NCI-H748 treated with DMSO at 0.1 percent for 48 hours (cell line): ENCODE results near the gene PTPRG.

Source experiments
- DNase-seq: peaks from one replicate; lab custom pipeline; 2025; lab: John Stamatoyannopoulos, UW

Gene PTPRG

DNA sequence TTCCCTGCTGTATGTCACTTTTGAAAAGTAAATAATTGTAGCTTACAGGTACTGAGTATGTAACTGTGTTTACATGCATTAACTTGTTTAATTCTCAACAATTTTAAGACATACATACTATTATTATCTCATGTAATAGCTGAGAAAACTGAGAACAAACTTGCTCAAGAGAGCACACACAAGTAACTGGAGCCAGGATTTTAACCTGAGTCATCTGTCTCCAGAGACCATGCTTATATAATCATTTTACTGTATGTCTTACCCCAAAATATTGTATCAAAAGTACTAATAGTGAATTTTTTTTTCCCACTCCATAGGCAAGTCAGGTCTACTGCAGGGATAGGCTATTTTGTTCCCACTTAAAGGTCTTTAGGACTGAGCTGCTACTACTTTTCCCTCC, 716.6 kb downstream of the PTPRG start:
- DNase-seq = no peak

DNA sequence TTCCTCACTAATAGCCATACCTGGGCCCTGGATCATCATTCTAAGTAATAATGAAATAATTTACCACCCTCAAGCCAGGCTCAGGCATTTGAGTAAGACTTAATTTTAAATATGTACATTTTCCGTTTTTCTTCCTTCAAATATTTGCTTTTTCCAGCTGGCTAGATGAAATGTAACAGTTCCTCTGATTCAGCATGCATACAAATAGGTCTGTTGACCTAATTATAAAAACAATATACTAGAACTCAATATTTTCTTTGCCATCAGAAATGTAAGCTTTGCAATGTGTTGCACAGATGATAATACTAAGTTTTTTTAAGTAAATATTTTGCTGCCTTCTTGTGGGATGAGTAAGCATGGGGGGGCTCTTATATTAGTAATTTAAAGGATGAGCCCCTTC, 720.4 kb downstream of the PTPRG start:
- no peak for DNase-seq

DNA sequence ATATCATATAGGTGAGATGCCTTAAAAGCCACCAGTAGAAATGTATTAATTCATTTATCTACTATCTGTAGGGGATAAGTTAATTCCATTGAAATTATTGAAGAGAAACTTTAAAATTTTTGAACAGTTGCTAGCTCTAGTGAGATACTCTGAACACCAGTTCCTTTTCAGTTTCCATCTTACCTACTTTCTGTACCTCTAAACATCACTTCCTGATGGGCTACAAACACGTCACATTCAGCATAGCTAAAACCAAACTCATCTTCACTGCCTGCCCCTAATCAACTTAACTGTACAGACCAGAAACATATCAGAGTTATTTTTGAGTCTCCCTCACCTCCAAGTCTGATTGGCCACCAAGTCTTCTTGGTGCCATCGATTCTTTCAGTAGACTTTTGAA, 723.1 kb downstream of the PTPRG start:
- DNase-seq = no peak

DNA sequence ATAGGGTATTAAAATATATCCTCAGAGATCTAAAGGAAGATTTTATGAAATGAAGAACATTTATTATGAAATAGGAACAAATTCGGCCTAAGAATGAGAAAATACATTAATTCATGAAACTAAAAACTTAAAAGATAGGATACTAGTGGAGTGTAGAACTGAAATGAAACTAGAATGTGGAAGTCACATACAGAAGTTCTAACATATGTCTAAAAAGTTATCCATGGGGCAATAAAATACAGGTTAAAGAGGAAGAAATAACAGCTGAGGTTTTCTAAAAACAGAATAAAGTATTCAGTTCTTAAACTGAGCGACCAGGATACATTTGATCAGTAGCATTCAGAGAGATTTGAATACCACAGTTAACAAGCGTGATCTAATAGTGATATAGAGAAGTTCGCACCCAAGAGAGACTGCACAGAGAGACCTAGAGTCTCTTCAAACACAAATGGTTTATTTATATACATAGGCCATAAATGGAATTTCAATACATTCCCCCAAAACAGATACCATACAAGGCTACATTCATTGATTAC, 726.1 kb downstream of the PTPRG start:
- no peak for DNase-seq

DNA sequence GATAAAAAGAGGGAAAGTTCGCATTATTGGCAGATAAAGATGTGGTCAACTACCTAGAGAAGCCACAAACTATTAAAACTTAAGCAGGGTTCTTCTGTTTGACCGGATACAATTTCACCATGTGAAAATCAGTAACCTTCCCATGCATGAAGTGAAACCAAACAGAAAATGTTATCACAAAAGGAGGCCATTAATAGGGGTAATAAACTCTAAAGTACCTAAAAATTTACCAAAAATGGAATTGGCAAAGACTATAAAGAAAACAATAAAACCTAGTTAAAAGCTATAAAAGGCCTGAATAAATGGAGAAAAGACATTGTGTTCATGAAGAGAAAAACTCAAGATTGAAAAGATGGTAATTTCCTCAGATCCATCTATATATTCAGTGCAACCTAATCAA, 728.6 kb downstream of the PTPRG start:
- no peak for DNase-seq

DNA sequence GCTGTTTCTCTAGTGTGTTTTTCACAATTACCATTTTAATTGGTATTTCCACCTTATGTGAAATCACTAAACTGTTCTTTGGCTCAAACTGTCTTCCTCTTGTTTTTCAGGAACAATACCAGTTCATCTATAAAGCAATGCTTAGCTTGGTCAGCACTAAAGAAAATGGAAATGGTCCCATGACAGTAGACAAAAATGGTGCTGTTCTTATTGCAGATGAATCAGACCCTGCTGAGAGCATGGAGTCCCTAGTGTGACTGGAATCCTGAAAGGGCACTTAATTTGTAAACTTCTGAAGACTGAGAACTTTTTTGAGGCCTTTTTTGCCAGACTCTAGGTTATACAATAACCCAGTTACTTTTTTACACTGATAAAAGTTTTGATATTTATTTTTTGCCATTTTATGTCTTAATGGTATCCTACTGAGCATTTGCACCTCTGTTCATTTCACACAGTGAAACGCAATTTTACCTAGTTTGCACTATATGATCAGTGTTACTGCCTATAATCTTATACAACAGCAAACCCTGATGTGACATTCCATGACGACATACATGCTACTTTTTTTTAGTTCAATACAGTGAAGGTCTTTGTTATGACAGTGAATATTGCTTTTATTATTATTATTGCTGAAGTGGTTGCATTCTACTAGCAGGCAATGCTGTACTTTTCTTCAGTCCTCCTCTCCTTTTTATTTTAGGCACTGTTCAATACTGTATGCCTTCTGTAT, 731.8 kb downstream of the PTPRG start:
- no peak for DNase-seq

DNA sequence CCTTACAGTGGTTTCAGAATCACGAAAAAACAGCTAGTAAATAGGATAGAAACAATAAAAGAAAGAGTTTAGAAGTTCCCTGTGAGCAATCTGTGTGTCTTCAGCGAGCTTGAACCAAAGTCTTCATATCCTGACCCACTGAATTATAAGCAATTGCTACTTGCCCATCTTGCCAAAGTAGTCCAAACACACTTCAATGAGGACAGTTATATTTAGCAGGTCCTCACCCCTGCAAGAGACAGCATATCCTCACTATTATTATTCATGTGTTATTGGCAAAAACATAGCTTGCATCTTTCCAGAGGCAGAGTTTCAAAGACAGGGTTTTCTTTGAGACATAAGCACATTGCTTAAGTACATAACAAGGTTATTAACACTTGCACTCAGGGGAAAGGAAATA, 734.2 kb downstream of the PTPRG start:
- DNase-seq = no peak

DNA sequence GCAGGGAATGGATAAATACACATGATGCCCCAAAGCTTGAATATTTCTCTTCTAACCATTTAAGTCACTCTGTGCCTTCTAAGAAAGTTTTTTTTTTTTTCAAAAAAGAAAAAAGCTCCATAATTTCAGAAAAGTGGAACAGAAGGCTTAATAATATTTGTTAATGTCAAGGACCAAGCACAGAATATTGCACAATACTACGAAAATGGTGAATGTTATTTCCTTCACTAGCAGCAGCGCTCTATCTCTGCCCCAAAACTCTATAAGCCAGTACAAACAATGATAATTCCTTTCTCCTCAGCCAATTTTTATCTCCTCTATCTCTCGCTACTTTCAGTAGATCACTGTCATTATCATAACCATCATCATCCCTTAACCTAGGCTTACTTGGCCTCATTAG, 739.2 kb downstream of the PTPRG start:
- no peak for DNase-seq

DNA sequence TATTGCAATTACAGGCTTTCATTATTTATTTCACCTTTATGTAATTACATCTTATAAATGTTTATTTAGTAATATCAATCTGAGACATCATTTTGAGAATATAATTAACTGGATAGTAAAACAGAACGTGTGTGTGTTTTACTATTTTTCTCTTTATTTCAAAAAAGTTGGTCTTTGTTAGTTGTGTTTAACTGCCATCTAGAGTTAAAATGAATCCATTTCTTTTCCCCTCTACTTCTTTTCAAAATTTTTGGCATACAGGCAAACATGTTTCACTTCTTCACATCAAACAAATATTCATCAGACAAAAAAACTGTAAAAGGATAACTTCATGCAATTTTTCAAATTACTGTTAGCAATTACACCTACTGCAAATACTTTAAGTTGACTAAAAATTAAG, 750.8 kb downstream of the PTPRG start:
- no peak for DNase-seq

DNA sequence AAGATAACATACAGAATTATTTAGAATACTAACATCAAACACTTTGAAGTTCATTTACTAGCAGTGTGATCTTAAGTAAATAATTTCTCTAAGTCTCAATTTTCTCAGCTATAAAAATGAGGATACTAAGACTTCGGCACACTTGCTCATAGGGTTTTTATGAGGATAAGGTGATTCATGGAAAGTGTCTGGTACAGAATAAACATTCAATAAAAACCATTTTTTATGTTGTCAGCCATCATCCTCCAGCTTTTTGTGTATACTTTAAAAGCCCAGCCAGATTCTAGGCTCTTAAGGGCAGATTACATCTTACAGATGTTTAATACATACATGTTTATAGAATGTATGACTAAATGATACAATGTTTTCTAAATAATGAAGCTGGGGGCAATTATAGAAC, 755.2 kb downstream of the PTPRG start:
- no peak for DNase-seq

DNA sequence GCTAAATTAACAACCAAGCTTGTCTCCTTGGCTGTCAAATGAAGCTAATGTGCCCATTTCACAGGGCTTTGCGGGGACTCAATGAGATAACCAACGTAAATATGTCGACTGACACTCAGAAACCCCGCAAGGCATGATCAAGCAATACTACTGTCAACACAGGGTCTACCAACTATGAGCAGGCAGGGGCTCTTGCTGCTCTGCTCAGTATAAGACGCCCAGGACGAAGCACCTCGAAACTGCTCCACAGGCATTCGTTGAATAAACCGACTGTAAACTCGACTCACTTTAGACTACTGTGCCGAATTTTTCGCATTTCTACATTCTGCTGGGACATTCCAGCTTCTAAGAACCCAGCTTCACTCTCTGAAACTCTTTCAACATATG, 757.0 kb downstream of the PTPRG start:
- no peak for DNase-seq

DNA sequence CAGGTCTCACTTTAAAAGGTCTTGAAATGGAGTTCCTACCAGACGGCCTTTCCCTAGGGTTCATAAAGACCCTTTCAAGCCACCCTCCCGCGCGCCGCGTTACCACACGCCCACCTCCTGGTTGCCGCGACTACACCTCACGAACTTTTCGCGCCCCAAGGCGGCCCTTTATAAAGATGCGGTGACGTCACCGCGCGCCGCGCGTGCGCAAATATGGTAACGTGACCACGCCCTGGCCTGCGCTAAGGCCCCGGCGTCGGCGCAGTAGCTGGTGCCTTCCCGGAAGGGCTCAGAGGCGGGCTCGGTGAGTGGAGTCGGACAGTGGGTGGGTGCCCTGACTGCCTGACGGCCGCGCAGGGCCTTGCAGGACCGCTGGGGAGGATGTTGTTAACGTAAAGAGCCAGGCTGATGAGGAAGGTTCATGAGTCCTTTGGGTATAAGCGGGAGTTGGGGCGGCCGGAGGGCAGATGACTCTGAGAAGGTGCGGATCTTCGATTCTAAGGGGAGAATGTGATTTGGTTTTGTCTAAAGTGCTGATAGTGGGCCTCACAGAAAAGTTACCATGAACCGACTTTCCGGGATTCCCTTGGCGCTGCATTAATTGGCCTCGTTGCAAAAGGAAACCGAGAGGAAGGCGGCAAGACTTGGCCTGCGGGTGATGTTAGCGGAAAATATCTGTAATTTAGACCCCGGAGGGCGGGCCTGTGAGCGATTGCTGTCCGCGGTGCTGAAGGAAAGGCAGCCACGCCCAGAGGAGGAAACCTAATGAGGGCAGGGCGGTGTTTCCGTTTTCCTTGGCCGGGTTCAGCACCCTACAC, 757.6 kb downstream of the PTPRG start:
- DNase-seq = peak; percentile 70

DNA sequence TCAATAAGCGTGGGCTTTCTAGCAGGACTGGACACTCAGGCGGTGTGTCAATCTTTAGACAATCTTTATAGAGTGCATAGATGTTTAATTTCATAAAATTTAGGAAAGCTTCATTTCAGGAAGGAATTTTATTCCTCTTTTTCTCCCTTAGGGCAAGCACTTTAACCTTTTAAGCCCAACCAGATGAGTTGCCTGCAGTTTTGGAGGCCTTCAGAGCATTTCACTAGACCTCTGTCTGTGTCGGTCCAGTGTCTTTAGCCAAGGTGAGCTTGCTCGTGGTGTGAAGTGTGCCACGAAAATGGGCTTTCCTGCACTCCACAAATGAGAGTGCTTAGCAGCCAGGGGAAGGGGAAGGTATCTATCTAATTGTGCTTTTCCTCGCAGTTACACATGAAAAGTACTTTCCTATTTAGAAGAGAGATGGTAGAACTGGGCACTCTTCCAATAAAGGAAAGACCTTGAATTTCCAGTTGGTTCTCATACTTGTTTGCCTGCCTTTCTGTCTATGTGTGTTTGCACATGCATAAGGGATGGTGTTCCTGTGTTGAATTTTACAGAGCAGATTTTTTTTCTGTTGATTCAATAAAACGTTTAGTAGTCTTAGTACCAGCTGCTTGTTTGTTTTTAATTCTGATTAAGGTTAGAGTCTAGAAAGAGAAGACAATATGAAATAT, 758.3 kb downstream of the PTPRG start:
- peak; percentile 76 for DNase-seq

DNA sequence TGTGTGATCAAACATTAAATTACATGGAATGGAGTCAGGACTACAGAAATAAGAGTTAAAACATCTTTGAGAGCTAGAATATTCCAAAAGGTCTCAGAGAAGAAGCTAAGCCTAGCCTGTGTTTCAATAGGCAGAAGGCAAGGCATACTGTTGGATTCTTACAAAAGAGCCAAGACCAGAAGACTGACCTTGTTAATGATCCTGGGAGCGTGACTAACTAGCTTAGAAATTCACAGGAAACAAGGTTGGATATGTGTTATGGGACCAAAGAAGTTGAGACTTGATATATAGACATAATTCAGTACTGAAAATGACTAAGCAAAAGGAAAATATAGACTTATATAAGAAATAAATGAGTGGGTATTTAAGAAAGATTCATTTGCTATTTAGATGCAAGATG, 761.9 kb downstream of the PTPRG start:
- no peak for DNase-seq

DNA sequence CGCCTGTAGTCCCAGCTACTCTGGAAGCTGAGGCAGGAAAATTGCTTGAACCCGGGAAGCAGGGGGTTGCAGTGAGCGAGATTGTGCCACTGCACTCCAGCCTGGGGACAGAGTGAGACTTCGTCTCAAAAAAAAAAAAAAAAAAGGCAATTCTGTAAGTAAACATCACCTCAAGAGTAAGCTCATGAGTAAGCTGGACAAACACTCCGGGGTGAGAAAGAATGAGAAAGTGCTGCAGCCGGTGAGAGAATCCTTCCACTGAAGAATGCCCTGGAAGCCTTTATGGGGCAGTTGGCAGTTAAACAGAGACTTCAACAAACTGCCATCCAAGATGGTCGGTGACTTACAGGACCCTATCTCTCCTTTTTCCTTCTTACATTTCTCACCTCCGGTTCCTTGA, 764.5 kb downstream of the PTPRG start:
- no peak for DNase-seq

DNA sequence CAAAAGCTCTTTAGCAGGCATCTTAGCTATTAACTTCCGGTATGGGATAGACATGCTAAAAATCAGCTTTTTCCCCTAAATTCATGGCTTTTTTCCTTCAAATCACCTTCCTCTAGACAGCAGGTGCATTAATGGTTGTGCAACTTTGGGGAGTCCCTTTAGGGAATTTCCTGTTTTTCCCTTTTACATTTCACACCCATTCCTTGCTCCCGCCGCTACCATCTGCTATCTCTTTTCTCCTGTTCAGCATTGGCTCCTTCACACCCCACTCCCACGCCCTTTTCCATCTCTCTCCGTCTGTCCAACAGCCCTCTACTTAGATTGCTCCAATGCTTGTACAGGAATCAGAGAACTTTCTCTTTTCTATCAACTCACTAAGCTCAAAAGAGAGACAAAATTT, 768.6 kb downstream of the PTPRG start:
- no peak for DNase-seq

DNA sequence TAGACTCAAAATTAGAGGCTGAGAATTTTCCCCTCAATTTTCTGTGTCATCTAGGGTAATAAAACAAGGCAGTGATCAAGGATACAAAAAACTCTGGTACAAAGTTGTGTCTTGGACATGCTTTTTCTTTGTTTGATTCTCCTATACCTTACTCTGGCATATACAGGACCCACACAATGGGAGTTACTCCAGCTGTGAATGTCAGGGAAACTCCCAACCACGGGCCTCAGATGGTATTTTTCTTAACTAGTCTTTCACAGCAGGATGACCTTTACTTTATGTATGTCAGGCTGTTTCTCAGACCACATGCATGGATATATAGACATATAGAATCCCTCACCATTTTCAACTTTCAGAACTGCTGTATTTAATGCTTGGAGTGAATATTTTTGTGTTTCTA, 770.6 kb downstream of the PTPRG start:
- DNase-seq = no peak

DNA sequence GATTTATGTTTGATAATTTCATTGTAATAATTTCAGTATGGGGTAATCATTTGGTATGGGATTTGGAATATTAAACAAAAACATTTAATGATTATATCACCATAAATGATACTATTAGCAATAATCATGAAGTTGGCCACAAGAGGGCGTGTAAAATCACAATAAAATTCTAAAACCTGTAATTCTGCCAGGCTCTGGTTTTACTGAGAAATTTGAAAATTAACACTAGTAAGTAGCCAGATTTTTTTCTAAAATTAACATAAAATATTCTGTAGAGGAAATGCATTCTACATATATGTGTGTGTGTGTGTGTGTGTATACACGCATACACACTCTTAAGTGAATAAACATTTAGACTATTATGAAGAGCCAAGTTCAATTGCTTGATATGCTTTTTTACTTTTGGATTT, 771.5 kb downstream of the PTPRG start:
- DNase-seq = no peak

DNA sequence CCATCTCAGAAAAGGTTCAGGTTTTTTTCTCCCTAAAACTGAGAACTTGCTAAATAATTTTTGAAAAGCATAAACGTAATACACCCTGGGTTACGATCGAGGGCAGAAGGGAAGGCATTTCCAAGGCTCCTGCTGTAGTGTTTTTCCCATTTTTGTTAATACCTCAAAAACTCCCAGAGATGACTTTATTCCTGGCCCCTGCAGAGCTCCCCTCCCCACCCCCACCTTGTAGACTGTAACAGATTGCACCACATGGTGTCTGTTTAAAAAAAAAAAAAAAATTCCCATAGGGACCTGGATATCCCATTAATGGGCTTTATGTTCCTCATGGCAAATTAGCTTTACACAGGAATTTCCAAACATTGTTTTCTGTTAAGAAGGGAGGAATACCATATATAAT, 773.8 kb downstream of the PTPRG start:
- no peak for DNase-seq

DNA sequence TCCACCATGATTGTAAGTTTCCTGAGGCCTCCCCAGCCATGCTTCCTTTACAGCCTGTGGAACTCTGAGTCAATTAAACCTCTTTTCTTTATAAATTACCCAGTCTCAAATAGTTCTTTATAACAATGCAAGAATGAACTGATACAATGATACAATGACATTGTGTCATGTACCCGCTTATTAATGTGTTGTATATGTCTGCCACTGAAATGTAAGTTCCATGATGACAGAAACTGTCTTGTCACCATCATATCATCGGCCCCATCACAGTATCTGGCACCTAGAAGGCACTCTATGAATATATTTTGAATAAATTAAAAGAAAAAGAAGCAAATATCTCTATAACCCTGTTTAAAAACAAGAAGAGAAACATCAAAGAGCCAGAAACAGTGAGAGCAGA, 782.4 kb downstream of the PTPRG start:
- DNase-seq = no peak
